Adrenal gland (tissue), 5 donors: ENCODE data around the gene CCDC9B.

Experiments used
- POLR2A ChIP-seq, 2 donors: fragments of 450-650 bp; IDR thresholded peaks; one replicate each; pipeline ENCODE4 v1.6.1; 2017; ENCODE audit warnings: antibody characterized with exemption in 2 of 2, mild to moderate bottlenecking in 2 of 2, moderate library complexity in 1 of 2
- TF ChIP-seq, protein P1 (sequence below), 6 experiments: fragments of 450-650 bp in 4 of 6; fragments of 200-600 bp in 2 of 6; sonication (generic) in 1 of 6; IDR thresholded peaks; 1 replicate in 5 of 6; 2 replicates in 1 of 6; pipeline versions ENCODE4 v1.5.1 to v1.8.0; 2016 to 2021; ENCODE audit warnings: antibody characterized with exemption in 6 of 6, mild to moderate bottlenecking in 2 of 6, moderate library complexity in 1 of 6
- donor health status: DM: no; HTN: no; CAD: no.

DNA sequence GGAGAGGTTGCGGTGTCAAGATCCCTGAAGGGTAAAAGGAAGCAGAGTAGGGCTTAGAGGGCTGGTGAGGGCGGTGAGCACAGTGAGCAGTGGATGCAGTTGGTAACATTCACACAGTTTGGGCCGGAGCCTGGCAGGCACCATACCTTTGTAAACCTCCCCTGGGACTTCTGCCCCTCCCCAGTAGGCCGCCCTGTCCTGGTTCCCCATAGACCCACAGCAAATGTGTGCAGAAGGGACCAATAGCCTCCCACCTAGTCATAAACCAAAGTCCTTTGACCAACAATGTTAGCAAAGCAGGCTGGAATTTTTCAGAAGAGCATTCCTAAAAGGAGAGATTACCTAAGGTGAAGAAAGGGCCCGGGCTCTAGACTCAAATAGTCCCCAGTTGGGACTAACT lies 8.4 kb upstream of the CCDC9B start:
- TF ChIP-seq, protein P1, sequence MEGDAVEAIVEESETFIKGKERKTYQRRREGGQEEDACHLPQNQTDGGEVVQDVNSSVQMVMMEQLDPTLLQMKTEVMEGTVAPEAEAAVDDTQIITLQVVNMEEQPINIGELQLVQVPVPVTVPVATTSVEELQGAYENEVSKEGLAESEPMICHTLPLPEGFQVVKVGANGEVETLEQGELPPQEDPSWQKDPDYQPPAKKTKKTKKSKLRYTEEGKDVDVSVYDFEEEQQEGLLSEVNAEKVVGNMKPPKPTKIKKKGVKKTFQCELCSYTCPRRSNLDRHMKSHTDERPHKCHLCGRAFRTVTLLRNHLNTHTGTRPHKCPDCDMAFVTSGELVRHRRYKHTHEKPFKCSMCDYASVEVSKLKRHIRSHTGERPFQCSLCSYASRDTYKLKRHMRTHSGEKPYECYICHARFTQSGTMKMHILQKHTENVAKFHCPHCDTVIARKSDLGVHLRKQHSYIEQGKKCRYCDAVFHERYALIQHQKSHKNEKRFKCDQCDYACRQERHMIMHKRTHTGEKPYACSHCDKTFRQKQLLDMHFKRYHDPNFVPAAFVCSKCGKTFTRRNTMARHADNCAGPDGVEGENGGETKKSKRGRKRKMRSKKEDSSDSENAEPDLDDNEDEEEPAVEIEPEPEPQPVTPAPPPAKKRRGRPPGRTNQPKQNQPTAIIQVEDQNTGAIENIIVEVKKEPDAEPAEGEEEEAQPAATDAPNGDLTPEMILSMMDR (IDR thresholded peaks at IDR 0.05) = no peak
- no peak for TF ChIP-seq POLR2A (IDR thresholded peaks at IDR 0.05)
